Measurements from ENCODE around the gene AGPAT1.

Gene AGPAT1

DNA sequence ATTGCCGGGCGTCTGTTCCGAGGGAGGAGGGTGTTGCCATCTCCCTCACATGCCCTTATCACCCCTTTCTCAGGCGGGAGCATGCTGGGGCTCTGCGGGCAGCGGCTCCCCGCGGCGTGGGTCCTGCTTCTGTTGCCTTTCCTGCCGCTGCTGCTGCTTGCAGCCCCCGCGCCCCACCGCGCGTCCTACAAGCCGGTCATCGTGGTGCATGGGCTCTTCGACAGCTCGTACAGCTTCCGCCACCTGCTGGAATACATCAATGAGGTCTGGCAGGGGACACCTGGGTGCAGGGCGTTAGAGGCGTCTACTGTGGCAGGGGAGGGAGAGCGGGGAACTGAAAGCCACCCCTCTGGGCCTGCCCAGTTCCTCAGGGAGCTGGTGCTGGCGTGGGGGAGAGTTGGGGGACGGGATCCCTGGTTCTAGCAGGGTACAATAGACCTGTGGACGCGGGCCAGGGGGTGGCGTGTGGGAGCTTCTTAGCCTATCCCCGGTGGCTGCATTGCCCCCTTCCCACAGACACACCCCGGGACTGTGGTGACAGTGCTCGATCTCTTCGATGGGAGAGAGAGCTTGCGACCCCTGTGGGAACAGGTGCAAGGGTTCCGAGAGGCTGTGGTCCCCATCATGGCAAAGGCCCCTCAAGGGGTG, 21.2 kb downstream of the AGPAT1 start:
- Histone ChIP-seq H3K4me1 (ENCODE audit: control insufficient read depth, insufficient read depth, low read length) (peaks cover 6% of the 10 kb centered on the region), H3K36me3 (ENCODE audit: control insufficient read depth, insufficient read depth, low read length) (no peaks in the 10 kb centered on the region), H3K27me3 (ENCODE audit: control insufficient read depth, insufficient read depth, low read length) (no peaks in the 10 kb centered on the region), H3K9me3 (ENCODE audit: control insufficient read depth, insufficient read depth, low read length) (no peaks in the 10 kb centered on the region), H3K27ac (ENCODE audit: low read length) (no peak overlapping the region), H3K4me3 (ENCODE audit: low read length) (peak overlapping the region; percentile 68; the same call in 1 of the 2 replicates)
- DNase-seq (ENCODE audit: low read depth, low spot score) = no peak
- no CpG with 5 or more reads among the region's 34 CpGs for WGBS (ENCODE audit: insufficient coverage, insufficient read length)

DNA sequence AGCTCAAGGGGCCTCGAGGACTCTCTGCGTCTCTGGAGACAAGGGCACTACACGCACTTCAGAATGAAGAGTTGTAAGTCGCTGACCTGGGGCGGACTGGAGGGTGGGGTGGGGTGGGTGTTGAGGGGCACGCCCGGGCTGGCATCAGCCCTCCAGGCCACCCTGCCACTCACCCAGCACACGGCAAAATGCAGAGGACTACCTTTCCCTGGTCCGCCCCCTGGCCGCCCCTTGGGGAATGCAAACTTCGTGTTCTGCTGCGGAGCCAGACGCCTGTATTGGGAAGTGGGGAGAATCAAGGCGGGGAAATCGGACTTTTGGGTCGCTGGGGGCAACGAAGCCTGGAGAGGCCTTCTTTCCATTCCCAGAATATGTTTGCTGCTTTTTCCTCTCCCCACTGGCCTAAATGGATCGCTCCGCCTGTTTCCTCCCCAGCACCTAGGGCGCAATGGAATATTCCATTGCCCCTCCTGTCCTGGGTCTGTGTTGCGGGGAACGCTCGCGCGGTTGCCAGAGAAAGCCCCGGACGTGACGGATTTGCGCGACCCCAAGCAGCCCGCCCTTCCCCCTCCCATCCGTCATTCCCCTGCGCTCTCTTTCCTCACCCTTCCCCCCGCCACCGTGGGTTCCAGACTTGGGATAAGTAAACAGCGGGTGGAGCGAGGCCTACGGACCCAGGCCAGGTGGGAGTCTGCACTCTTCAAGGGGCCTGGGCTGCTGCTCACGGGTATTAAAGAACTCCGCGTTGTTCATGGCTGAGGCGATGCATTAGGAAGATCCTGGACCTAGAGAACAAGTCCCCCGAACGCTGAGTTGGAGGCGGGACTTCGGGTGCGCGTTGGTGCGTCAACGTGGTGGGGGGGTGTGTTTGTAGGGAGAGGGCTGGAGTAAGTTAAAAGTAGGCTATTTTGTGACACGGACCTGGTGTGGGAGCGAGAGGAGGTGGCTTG, 22.0 kb downstream of the AGPAT1 start, which contains the start of gene PPT2:
TSS of gene PPT2 (plus strand) at position 578 of the 950 bp plus-strand sequence. CDS start 454 bp downstream, outside the sequence.
- Histone ChIP-seq H3K4me1 (ENCODE audit: control insufficient read depth, insufficient read depth, low read length) (peaks cover 9% of the 10 kb centered on the region), H3K9me3 (ENCODE audit: control insufficient read depth, insufficient read depth, low read length) (no peaks in the 10 kb centered on the region), H3K27ac (ENCODE audit: low read length) (no peak within 1 kb of the TSS), H3K36me3 (ENCODE audit: control insufficient read depth, insufficient read depth, low read length) (no peaks in the 10 kb centered on the region), H3K27me3 (ENCODE audit: control insufficient read depth, insufficient read depth, low read length) (no peaks in the 10 kb centered on the region), H3K4me3 (ENCODE audit: low read length) (peak within 1 kb of the TSS; percentile 68; the same call in 1 of the 2 replicates)
- DNase-seq (ENCODE audit: low read depth, low spot score) = no peak
- no CpG with 5 or more reads among the region's 52 CpGs for WGBS (ENCODE audit: insufficient coverage, insufficient read length)

DNA sequence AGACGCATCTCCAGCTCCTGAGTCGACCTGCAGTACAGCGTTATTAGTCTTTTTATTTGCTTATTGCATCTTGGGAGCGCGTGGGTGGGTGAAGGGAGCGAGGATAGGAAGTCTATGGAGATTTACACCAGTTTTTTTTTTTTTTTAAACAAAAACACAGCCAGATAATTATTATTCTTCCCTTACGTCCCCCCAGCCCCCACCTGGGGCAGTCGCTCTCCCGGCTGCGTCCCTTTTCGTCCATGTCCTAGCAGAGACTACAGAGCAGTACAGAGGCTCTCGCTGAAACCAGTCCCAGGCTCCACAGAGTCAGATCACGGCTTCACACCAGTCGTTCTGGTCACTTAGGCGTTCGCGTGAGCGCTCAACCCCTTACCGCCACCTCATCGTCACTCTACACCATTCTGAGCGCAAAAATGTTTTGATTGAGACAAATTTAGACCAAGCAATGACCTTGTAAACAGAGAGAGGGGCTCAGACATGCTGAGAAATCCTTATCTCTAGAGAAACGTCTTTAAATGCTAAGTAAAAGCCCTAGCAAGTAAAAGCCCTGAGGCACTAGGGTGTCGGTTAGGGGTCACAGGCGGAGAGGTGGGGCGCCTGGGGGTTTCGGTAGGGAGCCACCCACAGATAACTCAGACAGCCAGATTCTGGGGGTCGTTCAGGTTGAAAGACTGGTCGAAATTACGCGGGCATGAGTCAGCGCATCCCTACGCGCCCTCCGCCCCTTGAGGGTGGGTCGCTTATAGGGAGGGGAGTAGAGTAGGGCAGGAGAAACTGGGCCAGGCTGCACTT, 22.9 kb downstream of the AGPAT1 start:
- WGBS (ENCODE audit: insufficient coverage, insufficient read length) = no CpG with 5 or more reads among the region's 35 CpGs
- Histone ChIP-seq H3K27me3 (ENCODE audit: control insufficient read depth, insufficient read depth, low read length) (no peaks in the 10 kb centered on the region), H3K9me3 (ENCODE audit: control insufficient read depth, insufficient read depth, low read length) (no peaks in the 10 kb centered on the region), H3K27ac (ENCODE audit: low read length) (no peak overlapping the region), H3K4me3 (ENCODE audit: low read length) (peak overlapping the region; percentile 68; the same call in 1 of the 2 replicates), H3K4me1 (ENCODE audit: control insufficient read depth, insufficient read depth, low read length) (peaks cover 9% of the 10 kb centered on the region), H3K36me3 (ENCODE audit: control insufficient read depth, insufficient read depth, low read length) (no peaks in the 10 kb centered on the region)
- no peak for DNase-seq (ENCODE audit: low read depth, low spot score)

DNA sequence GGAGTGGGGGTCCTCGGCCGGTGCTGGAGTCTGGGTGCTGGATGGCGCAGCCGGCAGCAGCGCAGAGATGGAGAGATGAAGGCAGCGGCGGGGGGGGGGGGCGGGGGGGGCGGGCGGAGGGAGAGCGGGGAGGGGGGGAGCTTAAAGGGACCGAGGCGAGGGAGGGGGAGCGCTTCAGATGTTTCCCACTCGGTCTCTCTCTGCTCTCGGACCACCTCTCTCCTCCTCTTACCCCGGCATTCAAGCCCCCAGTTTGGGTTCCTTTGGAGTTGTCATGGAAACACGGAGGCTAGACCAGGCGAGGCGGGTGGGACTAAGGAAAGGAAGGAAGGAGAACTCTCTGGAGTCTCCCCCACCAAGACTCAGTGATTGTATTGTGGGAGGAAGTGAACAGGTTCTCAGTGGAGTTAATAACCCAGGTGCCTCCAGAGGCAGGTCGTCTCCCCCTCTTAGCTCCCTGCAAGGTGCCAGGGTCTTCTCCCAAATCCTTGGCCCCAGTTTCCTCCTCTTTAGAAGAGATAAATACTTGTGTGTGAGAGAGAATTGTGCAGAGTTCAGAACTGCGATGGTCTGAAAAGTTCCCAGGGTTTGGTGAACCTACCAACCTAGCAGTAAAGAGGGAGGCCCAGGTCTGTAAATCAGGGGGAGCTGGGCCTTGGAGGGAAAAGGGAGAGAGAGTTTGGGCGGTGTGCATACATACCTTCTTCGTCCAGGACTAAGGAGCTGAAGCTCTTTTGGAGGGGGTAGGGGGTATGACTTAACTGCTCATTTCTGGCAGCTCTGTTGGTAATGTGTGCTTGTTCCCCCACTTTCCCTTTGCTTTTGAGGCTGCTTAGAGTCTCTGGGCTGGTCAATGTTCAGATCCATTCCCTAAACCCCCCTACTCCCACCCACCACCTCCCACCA, 23.8 kb downstream of the AGPAT1 start, which contains the start of gene PRRT1:
TSS of gene PRRT1 (minus strand) at position 77 of the 906 bp plus-strand sequence. CDS start 112 bp downstream, outside the sequence.
- no peaks in the 10 kb centered on the region for H3K27me3 ChIP-seq (ENCODE audit: control insufficient read depth, insufficient read depth, low read length)

DNA sequence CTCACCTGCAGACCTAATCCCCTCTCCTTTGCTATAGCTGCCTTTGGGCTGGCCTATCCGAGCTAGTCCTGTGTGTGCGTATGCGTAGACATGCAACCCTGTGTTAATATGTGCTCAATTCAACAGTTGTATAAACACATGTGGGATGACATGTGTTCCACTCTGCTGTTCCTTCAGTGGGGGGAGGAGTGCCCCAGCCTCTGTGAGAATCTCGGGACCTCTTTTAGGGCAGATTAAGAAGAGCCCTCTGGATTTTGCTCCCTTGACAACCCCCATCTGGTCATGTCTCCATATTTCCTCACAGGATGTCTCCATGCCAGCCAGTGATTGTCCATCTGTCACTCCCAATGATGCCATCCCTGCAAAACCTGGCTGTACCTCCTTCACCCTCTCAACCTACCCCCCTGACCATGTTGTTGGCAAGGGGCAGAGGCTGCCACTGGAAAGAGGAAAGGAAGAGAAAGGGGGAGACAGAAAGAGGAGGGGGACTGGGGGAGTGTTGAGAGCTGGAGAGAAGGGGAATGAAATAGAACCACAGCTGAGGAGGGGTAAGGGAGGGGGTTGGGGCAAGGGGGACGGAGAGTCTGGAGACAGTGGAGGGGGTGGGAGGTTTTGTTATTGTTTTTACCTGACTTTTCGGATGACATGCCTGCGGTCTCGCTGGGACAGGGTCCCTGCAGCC, 24.6 kb downstream of the AGPAT1 start:
- H3K27me3 ChIP-seq (ENCODE audit: control insufficient read depth, insufficient read depth, low read length) = no peaks in the 10 kb centered on the region
- no CpG with 5 or more reads among the region's 8 CpGs for WGBS (ENCODE audit: insufficient coverage, insufficient read length)
- no peaks in the 10 kb centered on the region for H3K9me3 ChIP-seq (ENCODE audit: control insufficient read depth, insufficient read depth, low read length)
- peak overlapping the region; percentile 14; the same call in 1 of the 2 replicates for H3K4me3 ChIP-seq (ENCODE audit: low read length)
- no peak overlapping the region for H3K27ac ChIP-seq (ENCODE audit: low read length)
- H3K4me1 ChIP-seq (ENCODE audit: control insufficient read depth, insufficient read depth, low read length) = peaks cover 9% of the 10 kb centered on the region
- no peaks in the 10 kb centered on the region for H3K36me3 ChIP-seq (ENCODE audit: control insufficient read depth, insufficient read depth, low read length)
- no peak for DNase-seq (ENCODE audit: low read depth, low spot score)

More for the DNA sequence above, 23.8 kb downstream of the AGPAT1 start, which contains the start of gene PRRT1:
- DNase-seq (ENCODE audit: low read depth, low spot score) = no peak
- peaks cover 9% of the 10 kb centered on the region for H3K4me1 ChIP-seq (ENCODE audit: control insufficient read depth, insufficient read depth, low read length)
- no peak within 1 kb of the TSS for H3K27ac ChIP-seq (ENCODE audit: low read length)
- H3K36me3 ChIP-seq (ENCODE audit: control insufficient read depth, insufficient read depth, low read length) = no peaks in the 10 kb centered on the region
- no peaks in the 10 kb centered on the region for H3K9me3 ChIP-seq (ENCODE audit: control insufficient read depth, insufficient read depth, low read length)
- no CpG with 5 or more reads among the region's 24 CpGs for WGBS (ENCODE audit: insufficient coverage, insufficient read length)
- peak within 1 kb of the TSS; percentile 68; the same call in 1 of the 2 replicates for H3K4me3 ChIP-seq (ENCODE audit: low read length)

DNA sequence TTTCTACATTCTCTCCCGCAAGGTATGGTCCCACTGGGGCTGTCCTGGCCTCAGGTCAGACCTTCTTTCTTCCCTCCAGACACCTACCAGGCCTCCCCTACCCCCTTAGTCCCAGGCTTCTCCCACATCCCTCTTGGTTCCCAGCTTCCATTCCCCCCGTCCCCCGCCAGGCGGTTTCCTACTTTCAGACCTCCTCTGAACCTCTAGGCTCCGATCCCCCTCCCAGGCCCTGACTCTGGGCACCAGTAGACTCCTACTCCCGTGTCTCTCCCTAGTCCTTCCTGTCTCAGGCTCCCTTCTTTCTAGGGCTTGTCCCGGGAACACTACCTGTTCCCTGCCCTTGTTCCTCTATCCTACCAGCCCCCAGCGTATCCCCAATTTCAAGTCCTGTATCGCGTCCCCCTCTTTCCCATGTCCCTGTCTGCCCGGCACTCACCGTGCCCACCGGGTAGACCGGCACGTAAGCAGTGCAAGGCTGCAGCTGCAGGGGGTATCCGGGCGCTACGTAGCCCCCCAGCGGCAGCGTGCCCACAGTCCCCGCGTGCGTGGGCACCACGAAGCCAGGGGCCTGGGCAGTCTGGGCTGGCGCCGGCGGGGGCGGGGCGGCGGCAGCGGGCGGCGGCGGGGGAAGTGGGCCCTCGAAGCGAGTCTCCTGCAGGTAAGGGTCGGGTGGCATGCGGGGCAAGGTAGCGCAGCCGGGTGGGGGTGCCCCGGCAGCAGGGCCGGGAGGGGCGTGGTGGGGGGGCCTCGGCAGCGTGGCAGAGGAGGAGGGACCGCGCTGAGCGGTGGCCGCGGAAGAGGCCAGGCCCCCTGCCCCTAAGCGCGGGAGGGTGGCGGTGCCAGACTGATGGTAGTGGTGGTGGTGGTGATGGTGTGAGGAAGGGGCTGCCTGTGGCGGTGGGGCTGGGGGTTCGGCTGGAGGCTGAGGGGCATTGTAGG, 25.7 kb downstream of the AGPAT1 start:
- DNase-seq (ENCODE audit: low read depth, low spot score) = no peak
- Histone ChIP-seq H3K27ac (ENCODE audit: low read length) (no peak overlapping the region), H3K4me1 (ENCODE audit: control insufficient read depth, insufficient read depth, low read length) (peaks cover 9% of the 10 kb centered on the region), H3K36me3 (ENCODE audit: control insufficient read depth, insufficient read depth, low read length) (no peaks in the 10 kb centered on the region), H3K4me3 (ENCODE audit: low read length) (peak overlapping the region; percentile 57; the same call in 1 of the 2 replicates), H3K27me3 (ENCODE audit: control insufficient read depth, insufficient read depth, low read length) (no peaks in the 10 kb centered on the region), H3K9me3 (ENCODE audit: control insufficient read depth, insufficient read depth, low read length) (no peaks in the 10 kb centered on the region)
- no CpG with 5 or more reads among the region's 55 CpGs for WGBS (ENCODE audit: insufficient coverage, insufficient read length)

DNA sequence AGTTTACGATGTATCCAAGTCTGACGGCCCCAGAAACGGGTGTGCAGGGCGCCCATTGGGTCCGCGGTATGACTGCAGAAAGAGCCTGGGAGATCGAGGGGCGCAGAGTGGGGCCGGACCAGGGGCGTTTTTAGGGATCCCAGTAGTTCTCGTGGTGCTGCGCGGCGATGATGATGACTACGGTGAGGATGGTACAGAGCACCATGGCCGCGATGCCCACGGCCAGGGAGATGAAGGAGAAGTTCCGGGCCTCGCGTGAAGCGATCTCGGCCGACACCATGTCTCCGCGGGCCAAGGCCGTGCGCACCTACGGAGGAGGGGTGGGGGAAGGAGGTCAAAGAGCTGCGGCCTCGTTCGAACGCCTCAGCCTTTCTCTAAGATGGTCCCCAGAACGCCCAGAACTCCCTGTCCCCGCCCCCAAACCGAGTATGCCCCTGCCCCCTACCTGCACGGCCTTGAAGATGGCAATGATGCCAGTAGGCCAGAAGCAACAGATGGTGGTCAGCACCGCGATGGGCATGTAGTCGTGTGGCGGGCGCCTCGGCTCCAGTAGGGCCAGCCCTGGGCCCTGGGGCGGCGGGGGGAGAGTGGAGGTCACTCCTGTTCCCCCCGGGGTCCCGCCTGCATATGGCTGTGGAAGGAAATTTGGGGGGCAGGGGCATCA, 26.7 kb downstream of the AGPAT1 start:
- H3K36me3 ChIP-seq (ENCODE audit: control insufficient read depth, insufficient read depth, low read length) = no peaks in the 10 kb centered on the region
- no peaks in the 10 kb centered on the region for H3K9me3 ChIP-seq (ENCODE audit: control insufficient read depth, insufficient read depth, low read length)
- peaks cover 9% of the 10 kb centered on the region for H3K4me1 ChIP-seq (ENCODE audit: control insufficient read depth, insufficient read depth, low read length)
- no peak overlapping the region for H3K27ac ChIP-seq (ENCODE audit: low read length)
- no peaks in the 10 kb centered on the region for H3K27me3 ChIP-seq (ENCODE audit: control insufficient read depth, insufficient read depth, low read length)
- no CpG with 5 or more reads among the region's 47 CpGs for WGBS (ENCODE audit: insufficient coverage, insufficient read length)
- no peak overlapping the region for H3K4me3 ChIP-seq (ENCODE audit: low read length)
- no peak for DNase-seq (ENCODE audit: low read depth, low spot score)
